ENCODE measurements around the gene LRRC8A. TPM values are rescaled to one million over a fixed set of nuclear protein-coding genes. Genes with fewer than 3 reads are reported as not detected.

Gene LRRC8A
- polyA plus RNA-seq, 1 of the 3 experiments (the other 2 are of a cell fraction), result 30.4 TPM

DNA sequence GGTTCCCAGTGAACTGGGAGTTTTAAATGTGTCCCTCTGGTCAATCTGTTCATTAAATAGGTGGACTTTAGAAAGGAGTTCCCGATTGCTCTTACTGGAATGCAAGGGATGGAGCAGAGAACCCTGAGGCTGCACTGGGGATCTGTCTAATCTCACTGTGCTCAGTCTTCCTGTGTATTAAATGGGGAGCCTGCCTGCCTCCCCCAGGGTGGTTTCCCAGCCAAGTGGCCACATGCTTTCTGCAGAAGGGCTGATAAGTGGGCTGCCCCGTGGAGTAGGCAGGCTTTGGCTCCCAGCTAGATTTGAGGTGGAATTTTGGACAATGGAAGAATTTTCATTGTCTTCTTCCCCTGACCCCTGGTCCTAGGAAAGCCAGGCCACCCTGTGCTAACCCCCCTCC is 24.8 kb downstream of the LRRC8A start:
- Histone ChIP-seq H3F3A (replicated peaks; ENCODE audit: insufficient read depth) (peaks cover 14% of the 10 kb centered on the region), H3K4me1 (ENCODE audit: control insufficient read depth in 1 of 2, insufficient read depth in 2 of 2, low read depth in 1 of 2, low read length in 1 of 2) (peaks cover 9 to 16% of the 10 kb centered on the region in 2 experiments; a peak in 3 of 4 replicates), H3K27me3 (ENCODE audit: insufficient read depth) (no peaks in the 10 kb centered on the region), H3K4me3 (ENCODE audit: low read depth in 2 of 2, low read length in 1 of 2) (no peak overlapping the region), H3K9ac (no peak overlapping the region), H3K9me3 (no peaks in the 10 kb centered on the region), H3K4me2 (no peak overlapping the region), H3K36me3 (replicated peaks in 1 of 2; ENCODE audit: control insufficient read depth in 1 of 2, insufficient read depth in 2 of 2, low read length in 1 of 2) (peaks cover 13 to 29% of the 10 kb centered on the region in 2 experiments), H2AFZ (ENCODE audit: low read depth) (no peak overlapping the region), H3K79me2 (ENCODE audit: insufficient read depth) (peaks cover 45% of the 10 kb centered on the region; the same call in 1 of the 2 replicates), H3K9me2 (no peaks in the 10 kb centered on the region), H4K20me1 (ENCODE audit: insufficient read depth) (no peaks in the 10 kb centered on the region), H3K27ac (ENCODE audit: low read depth in 2 of 2, low read length in 1 of 2) (no peak overlapping the region)
- TF ChIP-seq MXI1 (IDR thresholded peaks at IDR 0.05; ENCODE audit: low read depth, low read length) (no peak), TEAD4 (IDR thresholded peaks at IDR 0.05; ENCODE audit: borderline replicate concordance, insufficient read depth) (no peak), SIN3A (IDR thresholded peaks at IDR 0.05; ENCODE audit: borderline replicate concordance, low read depth, low read length) (no peak), FOXM1 (IDR thresholded peaks at IDR 0.05; ENCODE audit: low read depth) (no peak), EZH2phosphoT487 (IDR thresholded peaks at IDR 0.05; ENCODE audit: borderline replicate concordance, low read depth) (no peak), RAD21 (IDR thresholded peaks at IDR 0.05; ENCODE audit: low read length) (no peak), GABPA (IDR thresholded peaks at IDR 0.05; ENCODE audit: low read depth) (no peak), FOSL2 (IDR thresholded peaks at IDR 0.05; ENCODE audit: borderline replicate concordance, low read depth) (no peak), TCF12 (IDR thresholded peaks at IDR 0.05) (no peak), FOXJ3 (CRISPR knock-in tag; IDR thresholded peaks at IDR 0.05) (no peak), JUND (IDR thresholded peaks at IDR 0.05) (no peak)
- TF ChIP-seq, protein P1, sequence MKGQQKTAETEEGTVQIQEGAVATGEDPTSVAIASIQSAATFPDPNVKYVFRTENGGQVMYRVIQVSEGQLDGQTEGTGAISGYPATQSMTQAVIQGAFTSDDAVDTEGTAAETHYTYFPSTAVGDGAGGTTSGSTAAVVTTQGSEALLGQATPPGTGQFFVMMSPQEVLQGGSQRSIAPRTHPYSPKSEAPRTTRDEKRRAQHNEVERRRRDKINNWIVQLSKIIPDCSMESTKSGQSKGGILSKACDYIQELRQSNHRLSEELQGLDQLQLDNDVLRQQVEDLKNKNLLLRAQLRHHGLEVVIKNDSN (IDR thresholded peaks at IDR 0.05; ENCODE audit: borderline replicate concordance, low read depth), result no peak
- TF ChIP-seq, protein P2, sequence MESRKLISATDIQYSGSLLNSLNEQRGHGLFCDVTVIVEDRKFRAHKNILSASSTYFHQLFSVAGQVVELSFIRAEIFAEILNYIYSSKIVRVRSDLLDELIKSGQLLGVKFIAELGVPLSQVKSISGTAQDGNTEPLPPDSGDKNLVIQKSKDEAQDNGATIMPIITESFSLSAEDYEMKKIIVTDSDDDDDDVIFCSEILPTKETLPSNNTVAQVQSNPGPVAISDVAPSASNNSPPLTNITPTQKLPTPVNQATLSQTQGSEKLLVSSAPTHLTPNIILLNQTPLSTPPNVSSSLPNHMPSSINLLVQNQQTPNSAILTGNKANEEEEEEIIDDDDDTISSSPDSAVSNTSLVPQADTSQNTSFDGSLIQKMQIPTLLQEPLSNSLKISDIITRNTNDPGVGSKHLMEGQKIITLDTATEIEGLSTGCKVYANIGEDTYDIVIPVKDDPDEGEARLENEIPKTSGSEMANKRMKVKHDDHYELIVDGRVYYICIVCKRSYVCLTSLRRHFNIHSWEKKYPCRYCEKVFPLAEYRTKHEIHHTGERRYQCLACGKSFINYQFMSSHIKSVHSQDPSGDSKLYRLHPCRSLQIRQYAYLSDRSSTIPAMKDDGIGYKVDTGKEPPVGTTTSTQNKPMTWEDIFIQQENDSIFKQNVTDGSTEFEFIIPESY (IDR thresholded peaks at IDR 0.05; ENCODE audit: borderline replicate concordance, low read depth), result no peak
- TF ChIP-seq, protein P3, sequence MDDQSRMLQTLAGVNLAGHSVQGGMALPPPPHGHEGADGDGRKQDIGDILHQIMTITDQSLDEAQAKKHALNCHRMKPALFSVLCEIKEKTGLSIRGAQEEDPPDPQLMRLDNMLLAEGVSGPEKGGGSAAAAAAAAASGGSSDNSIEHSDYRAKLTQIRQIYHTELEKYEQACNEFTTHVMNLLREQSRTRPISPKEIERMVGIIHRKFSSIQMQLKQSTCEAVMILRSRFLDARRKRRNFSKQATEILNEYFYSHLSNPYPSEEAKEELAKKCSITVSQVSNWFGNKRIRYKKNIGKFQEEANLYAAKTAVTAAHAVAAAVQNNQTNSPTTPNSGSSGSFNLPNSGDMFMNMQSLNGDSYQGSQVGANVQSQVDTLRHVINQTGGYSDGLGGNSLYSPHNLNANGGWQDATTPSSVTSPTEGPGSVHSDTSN (IDR thresholded peaks at IDR 0.05), result no peak
- no peak for DNase-seq
- 63% methylated on average over 2 of the region's 2 CpGs for WGBS (ENCODE audit: low lambda C conversion rate)
- CTCF ChIA-PET, result no interaction called here
- POLR2A ChIA-PET, result no interaction called here

DNA sequence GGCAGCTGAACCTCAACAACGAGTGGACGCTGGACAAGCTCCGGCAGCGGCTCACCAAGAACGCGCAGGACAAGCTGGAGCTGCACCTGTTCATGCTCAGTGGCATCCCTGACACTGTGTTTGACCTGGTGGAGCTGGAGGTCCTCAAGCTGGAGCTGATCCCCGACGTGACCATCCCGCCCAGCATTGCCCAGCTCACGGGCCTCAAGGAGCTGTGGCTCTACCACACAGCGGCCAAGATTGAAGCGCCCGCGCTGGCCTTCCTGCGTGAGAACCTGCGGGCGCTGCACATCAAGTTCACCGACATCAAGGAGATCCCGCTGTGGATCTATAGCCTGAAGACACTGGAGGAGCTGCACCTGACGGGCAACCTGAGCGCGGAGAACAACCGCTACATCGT is 26.4 kb downstream of the LRRC8A start:
- H3F3A ChIP-seq (replicated peaks; ENCODE audit: insufficient read depth), result peaks cover 19% of the 10 kb centered on the region
- H3K4me3 ChIP-seq (ENCODE audit: low read depth in 2 of 2, low read length in 1 of 2), result no peak overlapping the region
- H3K27me3 ChIP-seq (ENCODE audit: insufficient read depth), result no peaks in the 10 kb centered on the region
- H3K9me3 ChIP-seq, result no peaks in the 10 kb centered on the region
- no peak overlapping the region for H3K4me2 ChIP-seq
- H3K4me1 ChIP-seq (ENCODE audit: control insufficient read depth in 1 of 2, insufficient read depth in 2 of 2, low read depth in 1 of 2, low read length in 1 of 2), result peaks cover 3 to 29% of the 10 kb centered on the region in 2 experiments; a peak in 3 of 4 replicates
- no peak overlapping the region for H2AFZ ChIP-seq (ENCODE audit: low read depth)
- TF ChIP-seq, protein P2 (IDR thresholded peaks at IDR 0.05; ENCODE audit: borderline replicate concordance, low read depth), result no peak
- TF ChIP-seq ELF1 (IDR thresholded peaks at IDR 0.05) (no peak), MXI1 (IDR thresholded peaks at IDR 0.05; ENCODE audit: low read depth, low read length) (no peak), FOXJ3 (CRISPR knock-in tag; IDR thresholded peaks at IDR 0.05) (no peak), JUND (IDR thresholded peaks at IDR 0.05) (no peak)
- TF ChIP-seq, protein P3 (IDR thresholded peaks at IDR 0.05), result no peak
- TF ChIP-seq, protein P4, sequence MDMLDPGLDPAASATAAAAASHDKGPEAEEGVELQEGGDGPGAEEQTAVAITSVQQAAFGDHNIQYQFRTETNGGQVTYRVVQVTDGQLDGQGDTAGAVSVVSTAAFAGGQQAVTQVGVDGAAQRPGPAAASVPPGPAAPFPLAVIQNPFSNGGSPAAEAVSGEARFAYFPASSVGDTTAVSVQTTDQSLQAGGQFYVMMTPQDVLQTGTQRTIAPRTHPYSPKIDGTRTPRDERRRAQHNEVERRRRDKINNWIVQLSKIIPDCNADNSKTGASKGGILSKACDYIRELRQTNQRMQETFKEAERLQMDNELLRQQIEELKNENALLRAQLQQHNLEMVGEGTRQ (IDR thresholded peaks at IDR 0.05; ENCODE audit: borderline replicate concordance, low read depth, low read length), result no peak
- no peak overlapping the region for H3K27ac ChIP-seq (ENCODE audit: low read depth in 2 of 2, low read length in 1 of 2)
- no peak overlapping the region for H3K9ac ChIP-seq
- CTCF ChIA-PET, result interaction anchor here (0.9 to 1.8 kb wide), 4 partner anchors 19 to 57 kb away, joined by 4 to 6 read pairs (median 4); no protein-coding TSS in a partner anchor
- DNase-seq, result no peak
- no peaks in the 10 kb centered on the region for H3K9me2 ChIP-seq
- 96% methylated on average over 11 of the region's 24 CpGs for WGBS (ENCODE audit: low lambda C conversion rate)
- POLR2A ChIA-PET, result no interaction called here
- H3K79me2 ChIP-seq (ENCODE audit: insufficient read depth), result peaks cover 53% of the 10 kb centered on the region
- H3K36me3 ChIP-seq (replicated peaks in 1 of 2; ENCODE audit: control insufficient read depth in 1 of 2, insufficient read depth in 2 of 2, low read length in 1 of 2), result peaks cover 13 to 29% of the 10 kb centered on the region in 2 experiments
- H4K20me1 ChIP-seq (ENCODE audit: insufficient read depth), result no peaks in the 10 kb centered on the region
